Measurements from ENCODE around the gene CDK19. TPM values are rescaled to one million over a fixed set of nuclear protein-coding genes. Genes with fewer than 3 reads are reported as not detected.

CDK19 gene
- polyA plus RNA-seq, 1 donor from 2014 or later = 40.7 TPM

GRCh38 chr6:110712238-110712637 is 103.0 kb downstream of the CDK19 start:
- Histone ChIP-seq H3K27me3 (ENCODE audit: insufficient read depth, low read depth, low read length) (no peaks in the 10 kb centered on the region), H3K36me3 (ENCODE audit: insufficient read depth, low read length) (no peaks in the 10 kb centered on the region), H3K4me2 (ENCODE audit: low read length) (no peak overlapping the region), H3K9me3 (ENCODE audit: low read length) (no peaks in the 10 kb centered on the region), H3K27ac (ENCODE audit: low read length) (no peak overlapping the region), H3K9me2 (ENCODE audit: insufficient read depth, low read length) (no peaks in the 10 kb centered on the region), H3K4me3 (ENCODE audit: low read length) (no peak overlapping the region), H3K79me2 (replicated peaks; ENCODE audit: insufficient read depth, low read length) (no peaks in the 10 kb centered on the region), H3F3A (ENCODE audit: insufficient read depth, low read length, poor library complexity, severe bottlenecking) (no peaks in the 10 kb centered on the region), H2AFZ (ENCODE audit: low read depth, low read length) (no peak overlapping the region), H3K9ac (ENCODE audit: low read length) (no peak overlapping the region), H4K20me1 (ENCODE audit: insufficient read depth) (no peaks in the 10 kb centered on the region)
- TF ChIP-seq MXI1 (conservative IDR thresholded peaks at IDR 0.05; ENCODE audit: poor library complexity, severe bottlenecking) (no peak), POLR2AphosphoS5 (IDR thresholded peaks at IDR 0.05) (no peak), TAF1 (IDR thresholded peaks at IDR 0.05; ENCODE audit: low read depth) (no peak), RAD21 (conservative IDR thresholded peaks at IDR 0.05) (no peak), SMC3 (conservative IDR thresholded peaks at IDR 0.05; ENCODE audit: poor library complexity) (no peak), EP300 (conservative IDR thresholded peaks at IDR 0.05; ENCODE audit: poor library complexity, severe bottlenecking) (no peak), EZH2 (IDR thresholded peaks at IDR 0.05; ENCODE audit: borderline replicate concordance, insufficient read depth, low read length, poor library complexity, severe bottlenecking) (no peak)
- TF ChIP-seq, protein P1, sequence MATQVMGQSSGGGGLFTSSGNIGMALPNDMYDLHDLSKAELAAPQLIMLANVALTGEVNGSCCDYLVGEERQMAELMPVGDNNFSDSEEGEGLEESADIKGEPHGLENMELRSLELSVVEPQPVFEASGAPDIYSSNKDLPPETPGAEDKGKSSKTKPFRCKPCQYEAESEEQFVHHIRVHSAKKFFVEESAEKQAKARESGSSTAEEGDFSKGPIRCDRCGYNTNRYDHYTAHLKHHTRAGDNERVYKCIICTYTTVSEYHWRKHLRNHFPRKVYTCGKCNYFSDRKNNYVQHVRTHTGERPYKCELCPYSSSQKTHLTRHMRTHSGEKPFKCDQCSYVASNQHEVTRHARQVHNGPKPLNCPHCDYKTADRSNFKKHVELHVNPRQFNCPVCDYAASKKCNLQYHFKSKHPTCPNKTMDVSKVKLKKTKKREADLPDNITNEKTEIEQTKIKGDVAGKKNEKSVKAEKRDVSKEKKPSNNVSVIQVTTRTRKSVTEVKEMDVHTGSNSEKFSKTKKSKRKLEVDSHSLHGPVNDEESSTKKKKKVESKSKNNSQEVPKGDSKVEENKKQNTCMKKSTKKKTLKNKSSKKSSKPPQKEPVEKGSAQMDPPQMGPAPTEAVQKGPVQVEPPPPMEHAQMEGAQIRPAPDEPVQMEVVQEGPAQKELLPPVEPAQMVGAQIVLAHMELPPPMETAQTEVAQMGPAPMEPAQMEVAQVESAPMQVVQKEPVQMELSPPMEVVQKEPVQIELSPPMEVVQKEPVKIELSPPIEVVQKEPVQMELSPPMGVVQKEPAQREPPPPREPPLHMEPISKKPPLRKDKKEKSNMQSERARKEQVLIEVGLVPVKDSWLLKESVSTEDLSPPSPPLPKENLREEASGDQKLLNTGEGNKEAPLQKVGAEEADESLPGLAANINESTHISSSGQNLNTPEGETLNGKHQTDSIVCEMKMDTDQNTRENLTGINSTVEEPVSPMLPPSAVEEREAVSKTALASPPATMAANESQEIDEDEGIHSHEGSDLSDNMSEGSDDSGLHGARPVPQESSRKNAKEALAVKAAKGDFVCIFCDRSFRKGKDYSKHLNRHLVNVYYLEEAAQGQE (IDR thresholded peaks at IDR 0.05; ENCODE audit: borderline replicate concordance) = no peak
- TF ChIP-seq, protein P2, sequence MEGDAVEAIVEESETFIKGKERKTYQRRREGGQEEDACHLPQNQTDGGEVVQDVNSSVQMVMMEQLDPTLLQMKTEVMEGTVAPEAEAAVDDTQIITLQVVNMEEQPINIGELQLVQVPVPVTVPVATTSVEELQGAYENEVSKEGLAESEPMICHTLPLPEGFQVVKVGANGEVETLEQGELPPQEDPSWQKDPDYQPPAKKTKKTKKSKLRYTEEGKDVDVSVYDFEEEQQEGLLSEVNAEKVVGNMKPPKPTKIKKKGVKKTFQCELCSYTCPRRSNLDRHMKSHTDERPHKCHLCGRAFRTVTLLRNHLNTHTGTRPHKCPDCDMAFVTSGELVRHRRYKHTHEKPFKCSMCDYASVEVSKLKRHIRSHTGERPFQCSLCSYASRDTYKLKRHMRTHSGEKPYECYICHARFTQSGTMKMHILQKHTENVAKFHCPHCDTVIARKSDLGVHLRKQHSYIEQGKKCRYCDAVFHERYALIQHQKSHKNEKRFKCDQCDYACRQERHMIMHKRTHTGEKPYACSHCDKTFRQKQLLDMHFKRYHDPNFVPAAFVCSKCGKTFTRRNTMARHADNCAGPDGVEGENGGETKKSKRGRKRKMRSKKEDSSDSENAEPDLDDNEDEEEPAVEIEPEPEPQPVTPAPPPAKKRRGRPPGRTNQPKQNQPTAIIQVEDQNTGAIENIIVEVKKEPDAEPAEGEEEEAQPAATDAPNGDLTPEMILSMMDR (IDR thresholded peaks at IDR 0.05; ENCODE audit: poor library complexity, severe bottlenecking) = no peak

DNA sequence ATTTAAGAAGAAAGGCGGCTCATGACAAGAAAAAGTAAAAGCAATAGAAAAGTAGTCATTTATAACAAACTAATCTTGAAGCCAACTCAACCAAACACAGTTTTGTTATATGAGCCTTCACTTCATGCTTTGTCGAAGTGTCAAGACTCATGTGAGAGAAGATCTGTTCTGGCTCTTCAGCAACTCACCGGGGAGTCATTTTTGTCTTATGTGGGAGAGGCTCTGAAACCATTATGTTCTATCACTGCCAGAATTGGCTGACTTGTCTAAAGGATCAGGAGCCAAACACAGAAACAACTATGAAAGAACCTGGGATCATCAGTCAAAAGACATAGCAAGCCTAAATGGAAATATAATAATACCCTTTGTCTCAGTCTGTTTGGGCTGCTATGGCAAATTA is 105.2 kb downstream of the CDK19 start:
- no peak for TF ChIP-seq POLR2AphosphoS5 (IDR thresholded peaks at IDR 0.05)
- TF ChIP-seq SMC3 (conservative IDR thresholded peaks at IDR 0.05; ENCODE audit: poor library complexity) = no peak
- TF ChIP-seq MXI1 (conservative IDR thresholded peaks at IDR 0.05; ENCODE audit: poor library complexity, severe bottlenecking) = no peak
- no peak for TF ChIP-seq RAD21 (conservative IDR thresholded peaks at IDR 0.05)
- no peak for TF ChIP-seq EP300 (conservative IDR thresholded peaks at IDR 0.05; ENCODE audit: poor library complexity, severe bottlenecking)
- TF ChIP-seq, protein P1 (IDR thresholded peaks at IDR 0.05; ENCODE audit: borderline replicate concordance) = no peak
- no peak for TF ChIP-seq EZH2 (IDR thresholded peaks at IDR 0.05; ENCODE audit: borderline replicate concordance, insufficient read depth, low read length, poor library complexity, severe bottlenecking)
- TF ChIP-seq TAF1 (IDR thresholded peaks at IDR 0.05; ENCODE audit: low read depth) = no peak
- TF ChIP-seq, protein P2 (IDR thresholded peaks at IDR 0.05; ENCODE audit: poor library complexity, severe bottlenecking) = no peak
- Histone ChIP-seq H3K79me2 (replicated peaks; ENCODE audit: insufficient read depth, low read length) (no peaks in the 10 kb centered on the region), H3F3A (ENCODE audit: insufficient read depth, low read length, poor library complexity, severe bottlenecking) (no peaks in the 10 kb centered on the region), H3K27ac (ENCODE audit: low read length) (no peak overlapping the region), H3K4me3 (ENCODE audit: low read length) (no peak overlapping the region), H2AFZ (ENCODE audit: low read depth, low read length) (no peak overlapping the region), H3K4me2 (ENCODE audit: low read length) (no peak overlapping the region), H3K9ac (ENCODE audit: low read length) (no peak overlapping the region), H3K27me3 (ENCODE audit: insufficient read depth, low read depth, low read length) (no peaks in the 10 kb centered on the region), H3K9me2 (ENCODE audit: insufficient read depth, low read length) (no peaks in the 10 kb centered on the region), H3K9me3 (ENCODE audit: low read length) (no peaks in the 10 kb centered on the region), H4K20me1 (ENCODE audit: insufficient read depth) (no peaks in the 10 kb centered on the region), H3K36me3 (ENCODE audit: insufficient read depth, low read length) (no peaks in the 10 kb centered on the region)

Measured in neural cell (in vitro differentiated cells).